K562 (cell line): ENCODE data around the gene C10orf53. TPM values are rescaled to one million over a fixed set of nuclear protein-coding genes. Genes with fewer than 3 reads are reported as not detected.

Source experiments
- ATAC-seq: fragments of 200-7000 bp; cut with Tn5 transposase; 3 replicates; pipeline ENCODE4 v1.9.1; 2020; ENCODE audit warnings: moderate library complexity
- BruUV-seq: library from RNA; stranded (reverse); fragments of 400-500 nt; replicated peaks from 2 replicates; lab custom pipeline; 2021; lab: Mats Ljungman, UMichigan
- CTCF ChIA-PET: fragments of 300-600 bp; formaldehyde crosslinking; extraction: SDS; loops from one replicate; lab custom pipeline; 2021; ENCODE audit warnings: low intra/inter-chr PET ratio; lab: Yijun Ruan, JAX
- POLR2A ChIA-PET: fragments of 300-600, 350-650 bp; sonication (Branson Sonifier 250); formaldehyde crosslinking; extraction: SDS; loops from one replicate; lab custom pipeline; 2021; ENCODE audit warnings: antibody characterized with exemption, inconsistent platforms; lab: Yijun Ruan, JAX
- DNase-seq, 4 experiments: peaks; one replicate each; pipeline versions ENCODE4 v3.0.0 to v3.0.0-alpha.2; 2011 to 2018; ENCODE audit warnings: low spot score in 3 of 4, mixed read lengths in 3 of 4; ENCODE audit errors: extremely low read depth in 1 of 4
- FAIRE-seq: peaks from 2 replicates; lab custom pipeline; 2011; peaks lifted over from hg19 to GRCh38; lab: Jason Lieb, UNC
- H2AFZ ChIP-seq: 2 replicates; pipeline ENCODE4 v1.6.0; 2011; ENCODE audit warnings: low read depth, low read length, control low read depth, inconsistent platforms
- H3K27ac ChIP-seq: fragments of 200-600 bp; 3 replicates; pipeline ENCODE4 v1.8.0; 2011; ENCODE audit warnings: low read depth, mild to moderate bottlenecking, control low read depth, inconsistent platforms, low read length, moderate library complexity, mixed read lengths; ENCODE audit errors: extremely low read depth
- H3K27me3 ChIP-seq, 2 experiments: fragments of 300-600 bp in 1 of 2; 2 replicates in 1 of 2; 3 replicates in 1 of 2; pipeline versions ENCODE4 v1.6.0 to v1.8.0; 2011; ENCODE audit warnings: inconsistent platforms in 2 of 2, low read length in 2 of 2, mild to moderate bottlenecking in 1 of 2, mixed read lengths in 1 of 2, moderate library complexity in 1 of 2; ENCODE audit not compliant: control insufficient read depth in 2 of 2, insufficient read depth in 2 of 2
- H3K36me3 ChIP-seq: fragments of 300-600 bp; 3 replicates; pipeline ENCODE4 v1.8.0; 2011; ENCODE audit warnings: mild to moderate bottlenecking, low read length, inconsistent platforms; ENCODE audit not compliant: control insufficient read depth, insufficient read depth
- H3K4me1 ChIP-seq, 2 experiments: fragments of 200-600 bp in 1 of 2; replicated peaks in 1 of 2; 2 replicates in 1 of 2; 3 replicates in 1 of 2; pipeline versions ENCODE4 v1.5.1 to v1.8.0; 2011; ENCODE audit warnings: inconsistent platforms in 2 of 2, low read length in 2 of 2, mild to moderate bottlenecking in 1 of 2, mixed read lengths in 1 of 2, moderate library complexity in 1 of 2; ENCODE audit not compliant: control insufficient read depth in 2 of 2, insufficient read depth in 2 of 2
- H3K4me2 ChIP-seq: 2 replicates; pipeline ENCODE4 v1.6.1; 2011; ENCODE audit warnings: low read length, control low read depth, inconsistent platforms, mixed read lengths; ENCODE audit not compliant: insufficient read depth
- H3K4me3 ChIP-seq: fragments of 200-600 bp; sonication (generic), shearing (Covaris generic); 2 replicates; pipeline ENCODE4 v1.5.1; 2016; ENCODE audit warnings: control low read depth, inconsistent platforms
- H3K79me2 ChIP-seq: fragments of 200-600 bp; 3 replicates; pipeline ENCODE4 v1.8.0; 2011; ENCODE audit warnings: low read length, inconsistent platforms; ENCODE audit not compliant: control insufficient read depth, insufficient read depth
- H3K9ac ChIP-seq, 2 experiments: 2 replicates each; pipeline versions ENCODE4 v1.6.0 to v1.6.1; 2011; ENCODE audit warnings: low read depth in 2 of 2, low read length in 2 of 2, control low read depth in 1 of 2, inconsistent platforms in 1 of 2, mild to moderate bottlenecking in 1 of 2, mixed read lengths in 1 of 2; ENCODE audit not compliant: insufficient read depth in 1 of 2
- H3K9me1 ChIP-seq: one replicate; pipeline ENCODE4 v1.6.0; 2011; ENCODE audit warnings: inconsistent platforms, mild to moderate bottlenecking, low read length, moderate library complexity; ENCODE audit not compliant: control insufficient read depth, insufficient read depth
- H3K9me3 ChIP-seq: replicated peaks from 2 replicates; pipeline ENCODE4 v1.5.1; 2011; ENCODE audit warnings: low read depth, low read length, inconsistent platforms; ENCODE audit not compliant: control insufficient read depth, insufficient read depth
- H4K20me1 ChIP-seq: replicated peaks from 2 replicates; pipeline ENCODE4 v1.6.1; 2011; ENCODE audit warnings: low read length, inconsistent platforms, mixed read lengths; ENCODE audit not compliant: control insufficient read depth, insufficient read depth
- CHCHD3 ChIP-seq: fragments of 250-450 bp; sonication (Bioruptor Pico); IDR thresholded peaks from 2 replicates; pipeline ENCODE4 v2.1.2; 2022; ENCODE audit warnings: mild to moderate bottlenecking
- ETV6 ChIP-seq, 3 experiments: fragments of 150-350 bp in 1 of 3; sonication (generic) in 1 of 3; formaldehyde crosslinking in 1 of 3; IDR thresholded peaks; 2 replicates each; pipeline versions ENCODE4 v1.6.1 to v1.8.0; 2014 to 2022; ENCODE audit warnings: borderline replicate concordance in 2 of 3, low read depth in 2 of 3, antibody characterized with exemption in 1 of 3, low read length in 1 of 3, mild to moderate bottlenecking in 1 of 3, missing genetic modification reagents in 1 of 3
- EZH2 ChIP-seq: IDR thresholded peaks from 2 replicates; pipeline ENCODE4 v1.6.1; 2012; ENCODE audit warnings: low read depth, mild to moderate bottlenecking, inconsistent platforms, low read length, borderline replicate concordance
- FOXA1 ChIP-seq: fragments of 450-650 bp; IDR thresholded peaks from 2 replicates; pipeline ENCODE4 v1.6.1; 2016; ENCODE audit warnings: mild to moderate bottlenecking, borderline replicate concordance
- MCM7 ChIP-seq, 2 experiments: fragments of 450-650 bp; IDR thresholded peaks; 2 replicates each; pipeline ENCODE4 v1.6.1; 2016 to 2018
- MECOM ChIP-seq: fragments of 250-450 bp; sonication (Bioruptor Pico); IDR thresholded peaks from 2 replicates; pipeline ENCODE4 v1.8.0; 2022; ENCODE audit warnings: inconsistent platforms
- POLR3A ChIP-seq: IDR thresholded peaks from 2 replicates; pipeline ENCODE4 v1.6.1; 2011; ENCODE audit warnings: borderline replicate concordance, mild to moderate bottlenecking, moderate library complexity; ENCODE audit not compliant: insufficient read length, insufficient read depth; ENCODE audit errors: extremely low read depth
- POLR3G ChIP-seq: IDR thresholded peaks from 2 replicates; pipeline ENCODE4 v1.6.1; 2011; ENCODE audit not compliant: insufficient read length, insufficient replicate concordance; ENCODE audit errors: extremely low read depth
- SREBF1 ChIP-seq: fragments of 150-350 bp; IDR thresholded peaks from 2 replicates; pipeline ENCODE4 v1.6.1; 2014; ENCODE audit warnings: antibody characterized with exemption, low read depth, low read length, borderline replicate concordance
- XRCC3 ChIP-seq: fragments of 450-650 bp; IDR thresholded peaks from 2 replicates; pipeline ENCODE4 v1.6.1; 2017; ENCODE audit warnings: mild to moderate bottlenecking, moderate library complexity
- WGBS: fragments of 100-300 bp; shearing (Covaris generic); methylation state at CpG from one replicate; pipeline ENCODE4 v1.1.6; 2016; ENCODE audit warnings: low coverage, mixed read lengths; ENCODE audit not compliant: insufficient coverage; ENCODE audit errors: missing lambda C conversion rate; 5-methylcytosine and 5-hydroxymethylcytosine counted together
- in situ Hi-C: fragments of 300-500 bp; cut with MboI; formaldehyde crosslinking; loops from 4 replicates; pipeline ENCODE4 v1.15.0; 2018; ENCODE audit warnings: inconsistent platforms, mixed read lengths
- intact Hi-C: fragments of 100-400 bp; cut with micrococcal nuclease; formaldehyde crosslinking; loops from 2 replicates; pipeline ENCODE4 v1.14.2; 2022
- polyA plus RNA-seq, 8 experiments: library from polyadenylated mRNA; depleted of rRNA in 4 of 8; stranded (reverse) in 5 of 8; unstranded in 3 of 8; fragments of >200 nt; fragmentation: Nextera tagmentation in 2 of 8; fragmentation: Illumina TruSeq in 1 of 8; extraction: Ambion mirVana in 2 of 8; extraction: Trizol in 1 of 8; gene quantifications; 2 replicates each; pipeline versions ENCODE4 v1.2.1 to v1.2.3, GENCODE V29; 2011 to 2014; ENCODE audit warnings: inconsistent platforms in 1 of 8, missing spikeins in 1 of 8
- total RNA-seq, 7 experiments: library from RNA; depleted of rRNA in 6 of 7; stranded (reverse); fragments of >200 nt in 6 of 7; fragmentation: Illumina TruSeq in 2 of 7; extraction: Trizol in 2 of 7; gene quantifications; 2 replicates each; pipeline versions ENCODE4 v1.2.1 to v1.2.3, GENCODE V29; 2011 to 2021; ENCODE audit warnings: low replicate concordance in 1 of 7

C10orf53 gene
- total and polyA plus RNA-seq, 9 of the 15 experiments (the other 6 are each of a cell fraction or from before 2014, with no cell fraction given) = not detected

DNA sequence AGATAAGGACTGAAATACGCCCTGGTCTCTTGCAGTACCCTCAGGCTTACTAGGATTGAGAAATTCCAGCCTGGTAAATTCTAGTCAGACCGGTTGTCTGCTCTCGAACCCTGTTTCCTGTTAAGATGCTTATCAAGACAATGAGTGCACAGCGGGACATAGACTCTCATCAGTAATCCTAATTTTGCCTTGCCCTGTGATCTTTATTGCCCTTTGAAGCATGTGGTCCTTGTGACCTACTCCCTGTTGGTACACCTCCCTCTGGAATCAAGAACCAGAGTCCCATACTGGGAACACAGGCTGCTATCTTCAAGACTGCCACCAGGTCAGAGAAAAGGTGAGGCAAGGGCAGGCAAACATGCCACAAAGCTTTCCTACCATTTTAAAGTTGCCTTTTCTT lies 7.2 kb downstream of the C10orf53 start:
- ChIA-PET POLR2A (no interaction called here), CTCF (no interaction called here)
- Histone ChIP-seq H3K27me3 (peaks cover 24 to 32% of the 10 kb centered on the region in 2 experiments), H3K27ac (no peak overlapping the region), H3K9ac (no peak overlapping the region), H3K79me2 (no peaks in the 10 kb centered on the region), H3K4me3 (no peak overlapping the region), H3K9me1 (no peaks in the 10 kb centered on the region), H3K4me1 (no peaks in the 10 kb centered on the region), H3K36me3 (no peaks in the 10 kb centered on the region), H3K4me2 (no peak overlapping the region), H2AFZ (no peak overlapping the region), H4K20me1 (no peaks in the 10 kb centered on the region), H3K9me3 (no peaks in the 10 kb centered on the region)
- in situ Hi-C loops (no loop called here), intact Hi-C loops (no loop called here)
- FAIRE-seq = no peak
- DNase-seq = no peak
- ATAC-seq = no peak
- no peak for TF ChIP-seq MCM7 (IDR thresholded peaks at IDR 0.05)
- TF ChIP-seq POLR3G = no peak
- TF ChIP-seq ETV6 (IDR thresholded peaks at IDR 0.05; ENCODE audit: borderline replicate concordance in 1 of 2, low read depth in 2 of 2, low read length in 1 of 2) = no peak
- TF ChIP-seq ETV6 (CRISPR knock-in tag; IDR thresholded peaks at IDR 0.05; ENCODE audit: borderline replicate concordance) = no peak
- no peak for TF ChIP-seq SREBF1
- no peak for TF ChIP-seq POLR3A
- TF ChIP-seq MECOM (CRISPR knock-in tag) = no peak
- no peak for TF ChIP-seq EZH2
- TF ChIP-seq XRCC3 = no peak
- no peak for TF ChIP-seq FOXA1
- TF ChIP-seq CHCHD3 (CRISPR knock-in tag) = no peak
- no TSS peak for BruUV-seq
- 0% methylated on average over 4 of the region's 4 CpGs for WGBS
